H1 (cell line): ENCODE data around the gene NAA25. TPM values are rescaled to one million over a fixed set of nuclear protein-coding genes. Genes with fewer than 3 reads are reported as not detected.
"Not testable (repeated sequence)": the region's sequence is repeated elsewhere in the genome, so short reads cannot be mapped to it uniquely, and the experiment has no call there.

Experiments
- CTCF ChIA-PET: fragments of 300-600 bp; sonication (Branson Sonifier 250); formaldehyde crosslinking; loops from one replicate; lab custom pipeline; 2021; ENCODE audit not compliant: partially characterized antibody; lab: Charles Lee
- POLR2A ChIA-PET: fragments of 300-600 bp; sonication (Branson Sonifier 250); formaldehyde crosslinking; loops from one replicate; lab custom pipeline; 2021; ENCODE audit warnings: inconsistent platforms; ENCODE audit not compliant: partially characterized antibody; lab: Charles Lee
- DNase-seq, 2 experiments: peaks; one replicate each; pipeline versions ENCODE4 v3.0.0 to v3.0.0-alpha.2; 2010 to 2022; ENCODE audit warnings: low spot score in 2 of 2, low read depth in 1 of 2, mixed read lengths in 1 of 2
- FAIRE-seq: peaks from 2 replicates; lab custom pipeline; 2011; peaks lifted over from hg19 to GRCh38; lab: Jason Lieb, UNC
- H2AFZ ChIP-seq: 2 replicates; pipeline ENCODE4 v1.8.1; 2012; ENCODE audit warnings: low read length, inconsistent platforms
- H2AK5ac ChIP-seq: 2 replicates; pipeline ENCODE4 v1.6.1; 2013; ENCODE audit warnings: low read depth, low read length
- H2BK120ac ChIP-seq: replicated peaks from 2 replicates; pipeline ENCODE3; 2013; ENCODE audit warnings: low read depth, low read length, inconsistent platforms
- H2BK12ac ChIP-seq: 2 replicates; pipeline ENCODE4 v1.6.1; 2013; ENCODE audit warnings: low read depth, low read length
- H2BK15ac ChIP-seq: 2 replicates; pipeline ENCODE4 v1.6.1; 2013; ENCODE audit warnings: low read length
- H2BK20ac ChIP-seq: 2 replicates; pipeline ENCODE4 v1.6.1; 2013; ENCODE audit warnings: low read length
- H2BK5ac ChIP-seq: 2 replicates; pipeline ENCODE4 v1.6.1; 2013; ENCODE audit warnings: low read depth, low read length
- H3K14ac ChIP-seq: 2 replicates; pipeline ENCODE4 v1.6.1; 2013; ENCODE audit warnings: inconsistent platforms; ENCODE audit not compliant: insufficient read length
- H3K18ac ChIP-seq: 2 replicates; pipeline ENCODE4 v1.6.1; 2013; ENCODE audit warnings: low read length; ENCODE audit errors: extremely low read depth
- H3K23ac ChIP-seq: 2 replicates; pipeline ENCODE4 v1.6.1; 2013; ENCODE audit warnings: inconsistent platforms; ENCODE audit not compliant: insufficient read length
- H3K23me2 ChIP-seq: 2 replicates; pipeline ENCODE4 v1.6.1; 2013; ENCODE audit warnings: low read depth, low read length
- H3K27ac ChIP-seq: 2 replicates; pipeline ENCODE4 v1.6.1; 2011; ENCODE audit warnings: low read depth, low read length, inconsistent platforms
- H3K27me3 ChIP-seq, 4 experiments: replicated peaks in 1 of 4; 1 replicate in 1 of 4; 2 replicates in 3 of 4; pipeline versions ENCODE4 v1.6.1 to v1.8.1; 2011 to 2013; ENCODE audit warnings: low read length in 3 of 4, mild to moderate bottlenecking in 3 of 4, inconsistent platforms in 2 of 4, mixed read lengths in 2 of 4, moderate library complexity in 1 of 4; ENCODE audit not compliant: control insufficient read depth in 3 of 4, insufficient read depth in 3 of 4; ENCODE audit errors: extremely low read depth in 1 of 4
- H3K36me3 ChIP-seq, 4 experiments: 2 replicates each; pipeline versions ENCODE4 v1.6.1 to v1.8.1; 2011 to 2013; ENCODE audit warnings: mild to moderate bottlenecking in 4 of 4, low read length in 3 of 4, moderate library complexity in 2 of 4, control low read depth in 1 of 4, inconsistent platforms in 1 of 4; ENCODE audit not compliant: insufficient read depth in 4 of 4, control insufficient read depth in 2 of 4
- H3K4ac ChIP-seq: replicated peaks from 2 replicates; pipeline ENCODE3; 2013; ENCODE audit warnings: low read length, low read depth, mixed read lengths, inconsistent platforms; ENCODE audit not compliant: insufficient read length
- H3K4me1 ChIP-seq, 4 experiments: replicated peaks in 1 of 4; 1 replicate in 1 of 4; 2 replicates in 3 of 4; pipeline versions ENCODE4 v1.6.1 to v1.8.1; 2011 to 2013; ENCODE audit warnings: low read length in 3 of 4, inconsistent platforms in 2 of 4, mixed read lengths in 1 of 4; ENCODE audit not compliant: insufficient read depth in 4 of 4, control insufficient read depth in 3 of 4
- H3K4me2 ChIP-seq, 2 experiments: 2 replicates each; pipeline versions ENCODE4 v1.6.1 to v1.8.1; 2011 to 2013; ENCODE audit warnings: low read depth in 2 of 2, low read length in 2 of 2, control low read depth in 1 of 2, inconsistent platforms in 1 of 2, mild to moderate bottlenecking in 1 of 2; ENCODE audit not compliant: insufficient read depth in 1 of 2
- H3K4me3 ChIP-seq, 4 experiments: fragments of 200-600, 300-600 bp in 1 of 4; sonication (generic), shearing (Covaris generic), sonication (Bioruptor Twin) in 1 of 4; 2 replicates each; pipeline versions ENCODE4 v1.5.1 to v1.8.1; 2011 to 2016; ENCODE audit warnings: low read length in 4 of 4, low read depth in 3 of 4, control low read depth in 2 of 4, inconsistent platforms in 2 of 4, mild to moderate bottlenecking in 2 of 4, mixed read lengths in 1 of 4, moderate library complexity in 1 of 4; ENCODE audit not compliant: insufficient read depth in 2 of 4; ENCODE audit errors: extremely low read depth in 1 of 4
- H3K56ac ChIP-seq: replicated peaks from 2 replicates; pipeline ENCODE3; 2013; ENCODE audit warnings: low read depth, mild to moderate bottlenecking, mixed read lengths, low read length, inconsistent platforms; ENCODE audit not compliant: insufficient read length
- H3K79me1 ChIP-seq: 2 replicates; pipeline ENCODE4 v1.6.1; 2013; ENCODE audit warnings: low read depth, low read length, control low read depth
- H3K79me2 ChIP-seq, 2 experiments: 2 replicates each; pipeline versions ENCODE4 v1.6.1 to v1.8.1; 2012 to 2013; ENCODE audit warnings: low read length in 2 of 2, mild to moderate bottlenecking in 2 of 2, inconsistent platforms in 1 of 2; ENCODE audit not compliant: insufficient read depth in 2 of 2, control insufficient read depth in 1 of 2
- H3K9ac ChIP-seq, 4 experiments: replicated peaks in 1 of 4; 1 replicate in 1 of 4; 2 replicates in 3 of 4; pipeline versions ENCODE4 v1.6.1 to v1.8.1; 2011 to 2013; ENCODE audit warnings: low read depth in 3 of 4, low read length in 3 of 4, control low read depth in 2 of 4, mild to moderate bottlenecking in 2 of 4, moderate library complexity in 2 of 4, inconsistent platforms in 1 of 4; ENCODE audit errors: extremely low read depth in 1 of 4
- H3K9me3 ChIP-seq, 2 experiments: 2 replicates each; pipeline versions ENCODE4 v1.6.1 to v1.8.1; 2012 to 2013; ENCODE audit warnings: mild to moderate bottlenecking in 2 of 2, moderate library complexity in 2 of 2, control low read depth in 1 of 2, inconsistent platforms in 1 of 2, low read depth in 1 of 2, low read length in 1 of 2, mixed read lengths in 1 of 2; ENCODE audit not compliant: insufficient read depth in 2 of 2
- H4K20me1 ChIP-seq, 2 experiments: replicated peaks in 1 of 2; 2 replicates each; pipeline versions ENCODE3 to v1.8.1; 2011 to 2013; ENCODE audit warnings: inconsistent platforms in 2 of 2, low read length in 2 of 2, mild to moderate bottlenecking in 1 of 2; ENCODE audit not compliant: insufficient read depth in 2 of 2, control insufficient read depth in 1 of 2
- H4K5ac ChIP-seq: 2 replicates; pipeline ENCODE4 v1.6.1; 2013; ENCODE audit warnings: low read length, low read depth, mixed read lengths, inconsistent platforms; ENCODE audit not compliant: insufficient read length
- H4K8ac ChIP-seq: 2 replicates; pipeline ENCODE4 v1.8.0; 2013; ENCODE audit warnings: mild to moderate bottlenecking, moderate library complexity, low read length, inconsistent platforms; ENCODE audit not compliant: insufficient read depth; ENCODE audit errors: extremely low read depth
- H4K91ac ChIP-seq: replicated peaks from 2 replicates; pipeline ENCODE3; 2013; ENCODE audit warnings: low read length, mixed read lengths, inconsistent platforms; ENCODE audit not compliant: insufficient read length
- WGBS, 2 experiments: shearing (Covaris generic) in 1 of 2; methylation state at CpG; one replicate each; pipeline versions ENCODE4 v1.1.6 to v1.1.7; 2013 to 2015; ENCODE audit warnings: low lambda C conversion rate in 2 of 2, mixed read lengths in 2 of 2, inconsistent platforms in 1 of 2, low coverage in 1 of 2, missing lambda C conversion rate in 1 of 2; ENCODE audit not compliant: insufficient replicate concordance in 2 of 2, insufficient coverage in 1 of 2, insufficient read length in 1 of 2; ENCODE audit errors: extremely low coverage in 1 of 2, missing lambda C conversion rate in 1 of 2; 5-methylcytosine and 5-hydroxymethylcytosine counted together
- polyA plus RNA-seq, 7 experiments: library from polyadenylated mRNA; depleted of rRNA in 3 of 7; stranded (reverse) in 5 of 7; unstranded in 2 of 7; fragments of >200 nt in 5 of 7; fragments of 200-250 nt in 2 of 7; gene quantifications; 1 replicate in 5 of 7; 2 replicates in 1 of 7; 4 replicates in 1 of 7; pipeline versions ENCODE4 v1.2.1 to v1.2.3, GENCODE V29; 2011 to 2013; ENCODE audit warnings: missing spikeins in 2 of 7, mixed read lengths in 2 of 7
- total RNA-seq: library from RNA; stranded (reverse); fragmentation: NEBNext Ultra II Directional; extraction: Animal tissue kit (Norgen Biotek cat#: 25700); gene quantifications from 2 replicates; pipeline ENCODE4 v1.2.1, GENCODE V29; 2021

Gene NAA25
- total and polyA plus RNA-seq, 2 of the 8 experiments (the other 6 are each of a cell fraction or from before 2014, with no cell fraction given) = 10.8 to 60.3 TPM

- H3K27ac ChIP-seq, H3K27me3 ChIP-seq, H2AFZ ChIP-seq, H4K20me1 ChIP-seq, H3K9ac ChIP-seq, H3K14ac ChIP-seq, H3K9me3 ChIP-seq, H3K36me3 ChIP-seq, H4K8ac ChIP-seq, H2BK5ac ChIP-seq, H2AK5ac ChIP-seq, H3K23me2 ChIP-seq, H2BK12ac ChIP-seq, H3K4me2 ChIP-seq, FAIRE-seq, H4K91ac ChIP-seq, H3K4ac ChIP-seq, H2BK15ac ChIP-seq, H2BK120ac ChIP-seq, H3K79me1 ChIP-seq, H3K23ac ChIP-seq, H3K56ac ChIP-seq, H3K4me3 ChIP-seq, DNase-seq: not testable (repeated sequence)
- 92% methylated on average over 20 of the region's 20 CpGs; no CpG with 5 or more reads in 1 of the 2 experiments for WGBS, 2 experiments
- H3K4me1 ChIP-seq = peaks cover 8 to 14% (median 12%) of the 10 kb centered on the region in 4 experiments; a peak in 6 of 7 replicates
- H3K18ac ChIP-seq = peak overlapping the region; percentile 60; the same call in 1 of the 2 replicates
- peak overlapping the region; percentile 27 for H4K5ac ChIP-seq
- H3K79me2 ChIP-seq = peaks cover 19 to 31% of the 10 kb centered on the region in 2 experiments
- H2BK20ac ChIP-seq = 0 out of 2 replicates have a peak overlapping the region, but pooled peaks have one; percentile 80
- POLR2A ChIA-PET = interaction anchor here (0.6 kb wide), 1 partner anchor 277 kb away, joined by 4 read pairs; no protein-coding TSS in a partner anchor
- CTCF ChIA-PET = interaction anchor here (1.2 kb wide), 1 partner anchor 87 kb away, joined by 3 read pairs; no protein-coding TSS in a partner anchor
Observed at GRCh38 chr12:112110787-112111662, 2.4 kb upstream of the NAA25 start.
